Thyroid gland (tissue), 4 donors: ENCODE measurements around the gene DLGAP1.

ENCODE experiments used
- POLR2A ChIP-seq, 2 donors: fragments of 450-650 bp; IDR thresholded peaks; one replicate each; pipeline ENCODE4 v1.6.1; 2017; ENCODE audit warnings: antibody characterized with exemption in 2 of 2, mild to moderate bottlenecking in 2 of 2, moderate library complexity in 1 of 2
- TF ChIP-seq, protein P1 (sequence below), 6 experiments: fragments of 200-600 bp in 3 of 6; fragments of 450-650 bp in 3 of 6; sonication (generic) in 3 of 6; IDR thresholded peaks; one replicate each; pipeline ENCODE4 v1.5.1; 2016 to 2019; ENCODE audit warnings: antibody characterized with exemption in 6 of 6, mild to moderate bottlenecking in 2 of 6, inconsistent platforms in 1 of 6, moderate library complexity in 1 of 6

- no peak for TF ChIP-seq POLR2A (IDR thresholded peaks at IDR 0.05)
- TF ChIP-seq, protein P1, sequence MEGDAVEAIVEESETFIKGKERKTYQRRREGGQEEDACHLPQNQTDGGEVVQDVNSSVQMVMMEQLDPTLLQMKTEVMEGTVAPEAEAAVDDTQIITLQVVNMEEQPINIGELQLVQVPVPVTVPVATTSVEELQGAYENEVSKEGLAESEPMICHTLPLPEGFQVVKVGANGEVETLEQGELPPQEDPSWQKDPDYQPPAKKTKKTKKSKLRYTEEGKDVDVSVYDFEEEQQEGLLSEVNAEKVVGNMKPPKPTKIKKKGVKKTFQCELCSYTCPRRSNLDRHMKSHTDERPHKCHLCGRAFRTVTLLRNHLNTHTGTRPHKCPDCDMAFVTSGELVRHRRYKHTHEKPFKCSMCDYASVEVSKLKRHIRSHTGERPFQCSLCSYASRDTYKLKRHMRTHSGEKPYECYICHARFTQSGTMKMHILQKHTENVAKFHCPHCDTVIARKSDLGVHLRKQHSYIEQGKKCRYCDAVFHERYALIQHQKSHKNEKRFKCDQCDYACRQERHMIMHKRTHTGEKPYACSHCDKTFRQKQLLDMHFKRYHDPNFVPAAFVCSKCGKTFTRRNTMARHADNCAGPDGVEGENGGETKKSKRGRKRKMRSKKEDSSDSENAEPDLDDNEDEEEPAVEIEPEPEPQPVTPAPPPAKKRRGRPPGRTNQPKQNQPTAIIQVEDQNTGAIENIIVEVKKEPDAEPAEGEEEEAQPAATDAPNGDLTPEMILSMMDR (IDR thresholded peaks at IDR 0.05) = no peak
Measured at GRCh38 chr18:4351005-4351404, 104.1 kb downstream of the DLGAP1 start.
